ENCODE results near the gene TRH.
"Not testable (repeated sequence)": the region's sequence is repeated elsewhere in the genome, so short reads cannot be mapped to it uniquely, and the experiment has no call there.

The TRH gene

GRCh38 chr3:129962600-129962999 is 11.9 kb upstream of the TRH start:
- no peak for DNase-seq

GRCh38 chr3:129965937-129966336 is 8.6 kb upstream of the TRH start:
- DNase-seq, result no peak

DNA sequence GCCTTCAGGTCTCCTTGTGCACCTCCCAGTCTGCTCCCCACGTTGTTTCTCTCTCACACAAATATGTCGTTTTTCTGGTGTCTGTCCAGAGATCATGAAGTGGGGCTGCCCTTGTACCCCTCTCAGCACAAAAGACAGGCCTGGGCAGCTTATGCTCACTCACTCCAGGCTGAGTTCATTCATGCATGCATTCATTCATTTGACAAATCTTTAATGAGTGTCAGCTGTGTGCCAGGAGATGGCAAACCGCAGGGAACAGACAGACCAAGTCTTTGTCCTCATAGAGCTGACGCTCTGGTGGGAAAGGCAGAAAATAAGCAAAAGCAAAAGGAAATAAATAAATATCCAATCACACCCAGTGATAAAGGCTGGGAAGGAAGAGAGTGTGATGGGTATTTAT is 7.6 kb upstream of the TRH start:
- no peak for DNase-seq

DNA sequence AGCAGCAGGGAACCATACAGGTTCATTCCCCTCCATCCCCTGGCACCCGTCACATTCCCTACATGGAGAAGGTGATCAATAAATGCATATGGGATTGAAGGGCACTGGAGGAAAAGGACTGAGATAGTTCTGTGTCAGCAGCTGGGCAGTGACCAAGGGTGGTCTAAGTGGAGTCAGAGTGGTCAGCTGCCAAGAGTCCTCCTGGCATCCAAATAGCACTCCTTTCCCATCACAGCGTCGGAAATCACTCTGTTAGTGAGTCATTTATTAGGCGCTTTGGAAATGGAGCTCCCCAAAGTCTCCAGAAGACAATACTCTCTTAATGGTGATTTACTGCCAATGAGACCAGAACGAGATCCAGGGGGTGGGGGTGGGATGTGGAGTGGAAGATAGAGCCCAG is 6.8 kb upstream of the TRH start:
- no peak for DNase-seq

DNA sequence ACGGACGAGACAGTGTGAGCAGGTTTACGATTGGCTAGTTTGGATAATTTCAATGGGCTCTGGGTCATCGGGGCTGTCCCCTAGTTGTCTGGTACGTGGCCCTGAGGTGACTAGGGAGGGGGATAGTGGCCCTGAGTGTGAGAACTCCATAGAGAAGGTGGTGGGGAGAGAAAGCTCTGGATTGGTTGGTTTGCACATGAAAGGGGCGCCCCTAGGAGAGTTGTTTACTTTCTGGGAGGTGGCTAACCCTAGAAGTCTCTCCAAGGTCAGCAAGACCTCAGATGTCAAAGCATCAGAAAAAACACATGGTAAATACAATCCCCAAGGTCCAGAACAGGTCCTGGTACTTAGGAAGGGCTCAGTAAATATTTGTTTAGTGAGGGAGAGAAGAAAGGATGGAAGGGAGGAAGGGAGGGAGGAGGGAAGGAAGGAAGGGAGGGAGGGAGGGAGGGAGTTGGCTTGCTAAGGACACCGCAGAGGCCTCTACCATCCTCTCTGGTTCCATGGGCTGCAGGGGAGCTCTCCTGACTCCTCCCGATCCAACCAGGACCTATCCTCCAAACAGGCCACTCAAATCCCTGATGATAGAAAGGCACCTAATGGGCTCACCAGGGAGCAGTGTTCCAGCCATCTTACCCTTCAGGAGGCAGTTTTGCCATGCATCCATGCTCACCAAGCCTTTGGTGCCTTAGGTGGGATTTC is 3.0 kb upstream of the TRH start:
- DNase-seq, result no peak

DNA sequence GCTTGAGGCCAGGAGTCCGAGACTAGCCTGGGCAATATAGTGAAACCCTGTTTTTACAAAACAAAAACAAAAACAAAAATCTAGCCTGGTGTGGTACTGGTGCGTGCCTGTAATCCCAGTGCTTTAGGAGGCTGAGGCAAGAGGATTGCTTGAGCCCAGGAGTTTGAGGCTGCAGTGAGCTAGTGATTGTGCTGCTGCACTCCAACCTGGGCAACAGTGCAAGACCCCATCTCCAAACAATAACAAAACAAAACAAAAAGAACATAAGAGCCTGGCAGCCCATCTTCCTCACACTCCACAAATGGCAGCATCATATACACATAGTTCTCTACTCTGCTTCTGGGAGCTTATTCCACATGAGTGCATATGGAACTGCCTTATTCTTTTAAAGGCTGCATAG is 2.2 kb upstream of the TRH start:
- DNase-seq, result no peak

DNA sequence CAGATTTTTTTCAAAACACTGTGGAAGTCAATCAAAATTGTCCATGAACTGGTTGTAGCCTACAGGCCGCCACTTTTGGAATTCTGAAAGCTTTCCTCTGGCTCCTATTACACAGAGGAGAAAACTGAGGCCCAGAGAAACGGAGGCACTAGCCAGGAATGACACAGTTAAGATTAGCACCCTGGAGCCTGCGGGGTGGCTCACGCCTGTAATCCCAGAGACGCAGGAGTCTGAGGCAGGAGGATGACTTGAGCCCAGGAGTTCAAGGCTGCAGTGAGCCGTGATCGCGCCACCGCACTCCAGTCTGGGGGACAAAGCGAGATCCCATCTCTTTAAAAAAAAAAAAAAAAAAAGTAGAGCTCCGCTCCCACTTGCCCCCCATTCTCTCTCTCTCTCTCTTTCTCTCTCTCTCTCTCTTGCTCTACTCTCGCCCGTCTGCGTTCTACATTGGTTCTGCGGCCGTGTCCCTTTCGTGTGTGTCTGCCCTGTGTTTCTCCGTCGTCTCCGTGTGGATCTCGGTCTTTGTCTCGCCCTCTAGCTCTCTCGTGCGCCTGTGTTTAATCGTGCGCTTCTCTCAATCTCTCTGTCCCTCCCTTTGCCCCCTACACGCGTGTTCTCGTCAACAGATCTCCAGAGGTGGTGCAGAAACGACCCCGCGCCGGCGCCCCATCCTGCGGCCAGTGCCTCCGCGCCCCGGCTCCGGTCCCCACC is 512 bp upstream of the TRH start:
- no peak for DNase-seq

GRCh38 chr3:129974833-129975704 is 549 bp downstream of the TRH start:
- DNase-seq, result peak in 7 of 56 donors; percentile 4 to 9 (median 6)

- DNase-seq, result no peak
These were observed 1.2 kb downstream of the TRH start for GRCh38 chr3:129975705-129976048.

DNA sequence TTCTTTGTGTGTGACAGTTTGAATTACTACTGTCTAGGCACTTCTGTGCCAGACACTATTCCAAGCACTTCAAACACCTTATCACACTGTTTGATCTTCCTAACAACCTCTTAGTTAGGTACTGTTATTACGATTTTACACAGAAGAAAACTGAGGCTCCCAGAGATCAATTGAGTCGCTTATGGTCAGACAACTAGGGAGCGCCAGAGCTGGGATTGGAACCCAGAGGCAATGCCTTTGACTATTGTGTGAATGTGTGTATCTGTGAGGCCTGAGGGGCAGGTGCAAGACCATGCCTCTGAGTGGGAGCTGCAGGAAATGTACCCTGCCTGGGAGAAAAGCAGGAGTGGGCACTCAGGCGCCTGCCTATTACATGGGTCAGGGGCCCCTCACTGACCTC is 1.8 kb downstream of the TRH start:
- DNase-seq, result no peak

DNA sequence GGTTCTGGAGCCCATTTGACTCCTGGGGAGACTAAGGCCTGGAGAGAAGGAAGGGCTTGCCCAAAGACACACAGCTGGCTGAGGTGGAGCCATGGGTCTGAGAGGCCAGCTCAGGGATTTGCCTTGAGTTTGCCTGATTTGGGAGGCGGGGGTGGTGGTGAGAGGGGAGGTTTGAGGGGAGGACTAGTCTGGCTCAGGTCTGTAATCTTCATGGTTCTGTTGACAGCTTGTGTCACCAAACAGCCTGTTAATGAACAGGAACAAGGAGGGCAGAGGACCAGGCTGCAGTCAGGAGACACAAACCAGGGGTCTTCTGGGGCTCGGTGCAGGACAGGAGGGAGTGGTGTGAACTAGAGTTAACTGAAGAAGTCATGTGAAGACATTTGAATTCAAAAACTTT is 3.6 kb downstream of the TRH start:
- DNase-seq, result no peak

- no peak for DNase-seq
These were observed 5.4 kb downstream of the TRH start for GRCh38 chr3:129979905-129980304.

GRCh38 chr3:129983561-129983960 is 9.0 kb downstream of the TRH start:
- DNase-seq, result no peak

DNA sequence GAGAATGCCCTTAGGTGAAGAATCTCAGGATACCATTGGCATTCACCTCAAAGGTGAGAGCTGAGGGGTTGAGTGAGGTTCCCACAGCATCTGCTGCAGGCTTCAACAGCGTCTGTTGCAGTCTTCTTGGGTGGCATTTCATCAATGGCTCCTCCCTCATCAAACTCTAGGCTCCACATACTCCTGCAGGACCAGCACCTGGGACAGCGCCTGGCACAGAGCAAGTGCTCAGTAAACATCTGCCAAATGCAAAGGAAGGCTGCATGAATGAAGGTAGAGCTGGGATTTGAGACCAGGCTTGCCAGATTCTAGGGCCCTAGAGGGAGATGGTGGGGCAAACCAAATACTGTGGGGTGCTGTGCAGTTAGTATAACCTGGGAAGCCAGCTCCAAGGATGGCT is 9.6 kb downstream of the TRH start:
- DNase-seq, result no peak

DNA sequence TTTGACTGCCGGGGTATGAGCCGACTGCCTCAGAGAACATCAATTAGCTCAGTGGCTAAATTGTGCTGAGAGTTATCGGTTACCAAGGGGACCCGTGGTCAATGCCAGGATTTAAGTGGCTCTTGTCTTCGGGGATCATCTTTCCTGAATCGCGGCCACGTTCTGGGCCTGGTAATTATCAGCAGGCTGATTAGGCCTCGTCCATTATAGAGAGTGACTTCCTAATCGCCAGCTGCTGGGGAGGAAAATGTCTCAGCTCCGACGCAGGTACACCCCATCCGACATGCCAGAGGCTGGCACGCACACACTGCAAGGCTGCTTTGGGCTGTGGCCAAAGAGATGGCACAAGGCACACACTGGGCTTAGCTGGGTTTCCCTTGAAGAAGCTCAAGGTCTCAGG is 10.6 kb downstream of the TRH start:
- no peak for DNase-seq

DNA sequence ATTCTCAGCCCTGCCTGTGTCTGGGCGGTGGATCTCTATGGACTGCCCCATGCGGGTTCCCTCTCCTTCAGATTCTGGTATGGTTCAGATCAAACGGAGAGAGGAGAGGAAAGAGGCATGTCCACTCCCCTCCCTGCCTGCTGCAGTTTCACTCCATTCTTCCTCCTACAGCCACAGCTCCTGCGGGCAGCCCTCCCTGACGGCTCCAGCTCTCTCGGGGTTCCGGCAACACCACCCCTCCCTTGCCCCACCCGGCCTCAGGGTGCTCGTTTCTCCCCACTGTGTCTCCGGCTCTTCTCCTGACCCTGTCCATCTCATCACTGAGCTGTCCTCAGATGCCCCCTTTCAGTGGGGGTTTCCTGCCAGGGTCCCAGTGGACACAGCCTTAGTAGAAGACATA is 13.9 kb downstream of the TRH start:
- no peak for DNase-seq

DNA sequence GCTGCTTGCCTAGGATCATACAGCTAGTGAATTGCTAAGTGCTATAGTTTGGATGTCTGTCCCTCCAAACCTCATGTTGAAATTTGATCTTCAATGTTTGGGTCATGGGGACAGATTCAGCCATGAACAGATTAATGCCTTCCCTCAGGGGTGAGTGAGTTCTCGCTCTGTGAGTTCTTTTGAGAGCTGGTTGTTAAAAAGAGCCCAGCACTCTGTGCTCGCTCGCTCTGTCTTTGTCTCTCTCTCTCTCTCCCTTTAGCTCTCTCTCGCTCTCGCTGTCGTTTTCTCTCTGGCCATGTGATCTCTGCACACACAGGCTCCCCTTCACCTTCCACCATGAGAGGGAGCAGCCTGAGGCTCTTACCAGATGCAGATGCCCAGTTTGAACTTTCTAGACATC is 14.9 kb downstream of the TRH start:
- no peak for DNase-seq

- no peak for DNase-seq
These were observed 18.3 kb downstream of the TRH start for GRCh38 chr3:129992781-129993180.

DNA sequence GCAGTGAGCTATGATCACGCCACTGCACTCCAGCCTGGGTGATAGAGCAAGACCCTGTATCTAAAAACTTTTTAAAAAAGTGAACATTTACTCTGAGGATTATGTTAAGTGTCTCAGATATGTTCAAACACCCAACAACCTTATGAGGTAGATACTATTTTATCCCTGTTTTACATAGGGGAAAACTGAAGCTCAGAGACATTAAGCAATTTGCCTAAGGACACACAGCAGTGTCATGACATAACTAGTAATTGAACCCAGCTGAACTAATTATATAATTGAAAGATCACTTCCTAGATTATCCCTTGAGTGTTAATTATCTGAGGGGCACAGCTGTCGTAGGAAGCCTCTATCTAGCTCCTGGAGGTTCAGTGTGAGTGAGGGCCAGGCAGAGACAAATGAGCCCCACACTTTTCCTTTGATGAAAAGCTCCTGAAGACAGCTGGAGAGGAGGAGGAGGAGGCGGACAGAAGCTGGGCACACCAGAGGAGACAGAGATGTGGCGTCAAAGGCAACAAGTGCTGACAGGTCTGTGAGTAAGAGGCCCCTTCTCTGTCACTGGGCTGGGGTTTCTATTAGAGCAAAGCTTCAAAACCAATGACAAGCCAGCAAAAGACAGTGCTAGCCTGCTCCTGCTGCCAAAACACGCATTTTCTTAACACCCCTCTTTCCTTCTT is 20.5 kb downstream of the TRH start:
- no peak for DNase-seq

- no peak for DNase-seq
These were observed 21.6 kb downstream of the TRH start for GRCh38 chr3:129996073-129996472.

DNA sequence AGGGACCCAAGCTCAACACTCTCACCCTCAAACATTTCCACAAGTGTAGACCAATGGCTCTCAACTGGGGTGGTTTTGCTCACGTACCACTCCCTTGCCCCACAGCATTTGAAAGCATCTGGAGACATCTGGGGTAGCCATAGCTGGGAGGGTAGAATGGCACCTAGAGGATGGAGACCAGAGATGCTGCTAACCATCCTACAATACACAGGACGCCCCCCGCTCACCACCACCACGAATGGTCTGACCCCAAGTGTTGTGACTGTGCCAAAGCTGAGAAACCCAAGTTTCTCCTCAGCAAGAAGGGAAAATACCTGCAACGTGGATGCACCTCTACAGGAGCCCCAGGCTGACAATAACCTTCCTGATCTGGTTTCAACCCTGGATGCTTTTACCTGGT is 24.7 kb downstream of the TRH start:
- DNase-seq, result not testable (repeated sequence)

Measured in nucleus accumbens (tissue), 56 donors.